Caco-2 (cell line): ENCODE measurements around the gene CD2AP. TPM values are rescaled to one million over a fixed set of nuclear protein-coding genes. Genes with fewer than 3 reads are reported as not detected.

ENCODE experiments used
- BruUV-seq: library from RNA; stranded (reverse); fragments of 400-500 nt; replicated peaks from 2 replicates; lab custom pipeline; 2021; lab: Mats Ljungman, UMichigan
- CTCF ChIA-PET: fragments of 300-600 bp; sonication (Branson Sonifier 250); formaldehyde crosslinking; loops from one replicate; lab custom pipeline; 2022; ENCODE audit warnings: antibody characterized with exemption; lab: Charles Lee
- POLR2A ChIA-PET: fragments of 300-600 bp; sonication (Branson Sonifier 250); formaldehyde crosslinking; loops from one replicate; lab custom pipeline; 2022; ENCODE audit warnings: antibody characterized with exemption; lab: Charles Lee
- DNase-seq, 2 experiments: peaks; one replicate each; pipeline versions ENCODE4 v3.0.0 to v3.0.0-alpha.2; 2020 to 2022
- H3K27me3 ChIP-seq: replicated peaks from 2 replicates; pipeline ENCODE4 v1.6.0; 2011; ENCODE audit warnings: low read length; ENCODE audit not compliant: control insufficient read depth, insufficient read depth
- H3K36me3 ChIP-seq: 2 replicates; pipeline ENCODE4 v1.5.1; 2011; ENCODE audit warnings: low read length; ENCODE audit not compliant: control insufficient read depth, insufficient read depth
- H3K4me1 ChIP-seq: fragments of 250-450 bp; sonication (Bioruptor Pico); 2 replicates; pipeline ENCODE4 v1.5.1; 2020; ENCODE audit warnings: mild to moderate bottlenecking
- H3K4me3 ChIP-seq: 2 replicates; pipeline ENCODE4 v1.5.1; 2011; ENCODE audit warnings: low read depth, mild to moderate bottlenecking, control low read depth, low read length
- H3K9me3 ChIP-seq: fragments of 250-450 bp; sonication (Bioruptor Pico); 2 replicates; pipeline ENCODE4 v1.5.1; 2020; ENCODE audit warnings: mild to moderate bottlenecking, moderate library complexity
- H3K27ac Mint-ChIP-seq: one replicate; pipeline ENCODE4 v1.8.0; 2022; ENCODE audit warnings: mixed read lengths; ENCODE audit not compliant: unreplicated experiment
- H3K27me3 Mint-ChIP-seq: one replicate; pipeline ENCODE4 v1.8.0; 2022; ENCODE audit warnings: mixed read lengths; ENCODE audit not compliant: insufficient read depth, unreplicated experiment
- H3K36me3 Mint-ChIP-seq: one replicate; pipeline ENCODE4 v1.8.0; 2022; ENCODE audit warnings: mild to moderate bottlenecking, mixed read lengths; ENCODE audit not compliant: insufficient read depth, unreplicated experiment
- H3K4me1 Mint-ChIP-seq: one replicate; pipeline ENCODE4 v1.8.0; 2022; ENCODE audit warnings: low read depth, mixed read lengths; ENCODE audit not compliant: unreplicated experiment
- H3K4me3 Mint-ChIP-seq: one replicate; pipeline ENCODE4 v1.8.0; 2022; ENCODE audit warnings: mild to moderate bottlenecking, moderate library complexity, mixed read lengths; ENCODE audit not compliant: unreplicated experiment
- H3K9me3 Mint-ChIP-seq: one replicate; pipeline ENCODE4 v1.8.0; 2022; ENCODE audit warnings: mixed read lengths; ENCODE audit not compliant: unreplicated experiment
- CTCF ChIP-seq, 2 experiments: fragments of 200-600 bp in 1 of 2; IDR thresholded peaks; 1 replicate in 1 of 2; 2 replicates in 1 of 2; pipeline versions ENCODE4 v1.5.1 to v1.8.0; 2011 to 2022; ENCODE audit warnings: antibody characterized with exemption in 1 of 2, control low read depth in 1 of 2, inconsistent platforms in 1 of 2, low read depth in 1 of 2, low read length in 1 of 2, mild to moderate bottlenecking in 1 of 2, moderate library complexity in 1 of 2; ENCODE audit not compliant: insufficient read depth in 1 of 2, severe bottlenecking in 1 of 2, unreplicated experiment in 1 of 2
- intact Hi-C: fragments of 100-400 bp; cut with micrococcal nuclease; formaldehyde crosslinking; loops from one replicate; pipeline ENCODE4 v1.10.0; 2022; ENCODE audit not compliant: unreplicated experiment
- total RNA-seq: library from RNA; stranded (reverse); gene quantifications from 2 replicates; pipeline ENCODE4 v1.2.3, GENCODE V29; 2022

The CD2AP gene
- total RNA-seq, 1 experiment from 2014 or later, result 65.3 TPM

GRCh38 chr6:47599512-47599911, 121.9 kb downstream of the CD2AP start:
- POLR2A ChIA-PET, result no interaction called here
- Mint-ChIP-seq H3K9me3 (no peaks in the 10 kb centered on the region), H3K27me3 (no peaks in the 10 kb centered on the region), H3K27ac (no peak overlapping the region), H3K4me3 (no peak overlapping the region), H3K4me1 (peaks cover 17% of the 10 kb centered on the region), H3K36me3 (peaks cover 41% of the 10 kb centered on the region)
- intact Hi-C loops, result loop anchor here (5.0 kb wide), 1 partner anchor 187 kb away; no protein-coding TSS in a partner anchor
- Histone ChIP-seq H3K9me3 (no peaks in the 10 kb centered on the region), H3K4me1 (peaks cover 18% of the 10 kb centered on the region; the same call in 1 of the 2 replicates), H3K27me3 (no peaks in the 10 kb centered on the region), H3K4me3 (no peak overlapping the region), H3K36me3 (peaks cover 3% of the 10 kb centered on the region)
- CTCF ChIA-PET, result interaction anchor here (1.0 kb wide), 1 partner anchor 139 kb away, joined by 3 read pairs; no protein-coding TSS in a partner anchor
- no peak for TF ChIP-seq CTCF (IDR thresholded peaks at IDR 0.05; ENCODE audit: insufficient read depth in 1 of 2, low read depth in 1 of 2, low read length in 1 of 2, severe bottlenecking in 1 of 2, unreplicated experiment in 1 of 2)
- no TSS peak for BruUV-seq
- no peak for DNase-seq

GRCh38 chr6:47603227-47603626, 125.6 kb downstream of the CD2AP start:
- CTCF ChIA-PET, result interaction anchor here (0.6 kb wide), 1 partner anchor 28 kb away, joined by 3 read pairs; no protein-coding TSS in a partner anchor
- no TSS peak for BruUV-seq
- H3K9me3 Mint-ChIP-seq, result no peaks in the 10 kb centered on the region

GRCh38 chr6:47603995-47604394, 126.4 kb downstream of the CD2AP start:
- H3K4me3 Mint-ChIP-seq, result no peak overlapping the region
- Histone ChIP-seq H3K36me3 (no peaks in the 10 kb centered on the region), H3K4me3 (no peak overlapping the region), H3K4me1 (no peaks in the 10 kb centered on the region), H3K9me3 (no peaks in the 10 kb centered on the region), H3K27me3 (no peaks in the 10 kb centered on the region)
- no peaks in the 10 kb centered on the region for H3K27me3 Mint-ChIP-seq
- no peak for TF ChIP-seq CTCF (IDR thresholded peaks at IDR 0.05; ENCODE audit: insufficient read depth in 1 of 2, low read depth in 1 of 2, low read length in 1 of 2, severe bottlenecking in 1 of 2, unreplicated experiment in 1 of 2)
- H3K9me3 Mint-ChIP-seq, result no peaks in the 10 kb centered on the region
- intact Hi-C loops, result no loop called here
- no TSS peak for BruUV-seq
- CTCF ChIA-PET, result no interaction called here
- H3K36me3 Mint-ChIP-seq, result peaks cover 34% of the 10 kb centered on the region
- no peak overlapping the region for H3K27ac Mint-ChIP-seq
- POLR2A ChIA-PET, result no interaction called here
- DNase-seq, result no peak
- H3K4me1 Mint-ChIP-seq, result no peaks in the 10 kb centered on the region

More at GRCh38 chr6:47603227-47603626, 125.6 kb downstream of the CD2AP start:
- intact Hi-C loops, result no loop called here
- Histone ChIP-seq H3K4me1 (no peaks in the 10 kb centered on the region), H3K36me3 (no peaks in the 10 kb centered on the region), H3K27me3 (no peaks in the 10 kb centered on the region), H3K4me3 (no peak overlapping the region), H3K9me3 (no peaks in the 10 kb centered on the region)
- no peak for DNase-seq
- no peaks in the 10 kb centered on the region for H3K4me1 Mint-ChIP-seq
- no peak overlapping the region for H3K27ac Mint-ChIP-seq
- H3K27me3 Mint-ChIP-seq, result no peaks in the 10 kb centered on the region
- TF ChIP-seq CTCF (IDR thresholded peaks at IDR 0.05; ENCODE audit: insufficient read depth in 1 of 2, low read depth in 1 of 2, low read length in 1 of 2, severe bottlenecking in 1 of 2, unreplicated experiment in 1 of 2), result no peak
- POLR2A ChIA-PET, result no interaction called here
- H3K36me3 Mint-ChIP-seq, result peaks cover 37% of the 10 kb centered on the region
- no peak overlapping the region for H3K4me3 Mint-ChIP-seq
